ENCODE results near the gene SDC4.
A peak's percentile ranks its signal among the peaks of the same experiment; 100 is the strongest.

The SDC4 gene

DNA sequence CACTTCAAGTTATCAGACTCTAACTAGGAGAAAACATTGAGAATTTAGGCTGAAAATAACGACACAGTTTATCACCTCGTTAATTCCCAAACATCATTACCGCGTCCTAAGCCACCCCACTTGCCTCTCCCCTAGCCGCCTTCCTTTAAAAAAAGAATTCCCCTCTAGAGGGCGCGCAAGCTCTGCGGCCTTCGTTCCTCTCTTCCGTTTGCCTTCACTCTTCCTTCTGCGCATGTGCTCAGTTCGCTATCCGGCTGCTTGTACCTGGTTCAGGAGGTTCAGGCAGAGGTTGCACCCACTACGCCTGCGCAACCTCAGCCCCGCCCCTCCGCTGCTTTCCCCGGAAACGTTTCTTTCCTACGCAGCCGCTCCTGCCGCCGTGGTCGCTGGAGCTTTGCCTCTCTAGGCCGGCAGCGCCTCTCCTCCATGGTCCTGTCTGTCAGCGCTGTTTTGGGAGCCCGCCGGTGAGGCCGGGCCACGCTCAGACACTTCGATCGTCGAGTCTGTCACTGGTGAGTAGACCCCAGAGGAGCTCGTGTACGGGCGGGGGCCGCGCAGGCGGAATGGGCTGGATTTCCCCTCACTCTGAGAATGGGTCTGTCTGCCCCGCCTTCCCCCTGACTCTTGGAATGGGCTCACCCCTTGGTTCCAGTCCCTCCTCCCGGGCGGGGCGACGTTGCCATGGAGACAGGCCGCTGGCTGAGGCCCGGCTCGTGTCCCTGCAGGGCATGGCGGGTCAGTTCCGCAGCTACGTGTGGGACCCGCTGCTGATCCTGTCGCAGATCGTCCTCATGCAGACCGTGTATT lies 14.8 kb upstream of the SDC4 start, which contains the start of gene SYS1:
TSS of gene SYS1 (plus strand) at position 353 of the 807 bp plus-strand sequence. CDS start at position 729, 376 bp downstream.
- TF ChIP-seq CTCF (IDR thresholded peaks at IDR 0.05; ENCODE audit: low read depth, low read length, missing control alignments), result peak; percentile 92
- in situ Hi-C loops (cut with HindIII; ENCODE audit: low pct_ligation_motif_present, low sequenced_read_pairs), result no loop called here
- H3K27ac ChIP-seq, result peak within 1 kb of the TSS; percentile 96
- H3K4me3 ChIP-seq (ENCODE audit: low read depth, low read length), result peak within 1 kb of the TSS; percentile 91
- peak; percentile 97 for DNase-seq
- H3K27me3 ChIP-seq (replicated peaks), result no peaks in the 10 kb centered on the region
- H3K36me3 ChIP-seq (replicated peaks), result peaks cover 23% of the 10 kb centered on the region

- in situ Hi-C loops (cut with HindIII; ENCODE audit: low pct_ligation_motif_present, low sequenced_read_pairs), result no loop called here
- Histone ChIP-seq H3K27ac (no peak overlapping the region), H3K27me3 (replicated peaks) (no peaks in the 10 kb centered on the region)
Measured at GRCh38 chr20:45361793-45362192, 13.6 kb upstream of the SDC4 start.

GRCh38 chr20:45359406-45360148 lies 11.4 kb upstream of the SDC4 start:
- in situ Hi-C loops (cut with HindIII; ENCODE audit: low pct_ligation_motif_present, low sequenced_read_pairs), result no loop called here
- no peaks in the 10 kb centered on the region for H3K27me3 ChIP-seq (replicated peaks)
- no peak for TF ChIP-seq CTCF (IDR thresholded peaks at IDR 0.05; ENCODE audit: low read depth, low read length, missing control alignments)
- H3K36me3 ChIP-seq (replicated peaks), result no peaks in the 10 kb centered on the region
- H3K4me3 ChIP-seq (ENCODE audit: low read depth, low read length), result no peak overlapping the region
- DNase-seq, result peak; percentile 49
- peak overlapping the region; percentile 89 for H3K27ac ChIP-seq

More at GRCh38 chr20:45361793-45362192, 13.6 kb upstream of the SDC4 start:
- no peak for DNase-seq
- peaks cover 13% of the 10 kb centered on the region for H3K36me3 ChIP-seq (replicated peaks)
- no peak for TF ChIP-seq CTCF (IDR thresholded peaks at IDR 0.05; ENCODE audit: low read depth, low read length, missing control alignments)
- no peak overlapping the region for H3K4me3 ChIP-seq (ENCODE audit: low read depth, low read length)

GRCh38 chr20:45359069-45359405 lies 10.8 kb upstream of the SDC4 start:
- in situ Hi-C loops (cut with HindIII; ENCODE audit: low pct_ligation_motif_present, low sequenced_read_pairs), result no loop called here
- H3K36me3 ChIP-seq (replicated peaks), result no peaks in the 10 kb centered on the region
- no peak overlapping the region for H3K4me3 ChIP-seq (ENCODE audit: low read depth, low read length)
- DNase-seq, result no peak
- peak overlapping the region; percentile 89 for H3K27ac ChIP-seq
- no peak for TF ChIP-seq CTCF (IDR thresholded peaks at IDR 0.05; ENCODE audit: low read depth, low read length, missing control alignments)
- H3K27me3 ChIP-seq (replicated peaks), result no peaks in the 10 kb centered on the region

GRCh38 chr20:45358282-45359068 lies 10.3 kb upstream of the SDC4 start:
- peak; percentile 71 for DNase-seq
- Histone ChIP-seq H3K4me3 (ENCODE audit: low read depth, low read length) (no peak overlapping the region), H3K27me3 (replicated peaks) (no peaks in the 10 kb centered on the region), H3K27ac (peak overlapping the region; percentile 89), H3K36me3 (replicated peaks) (no peaks in the 10 kb centered on the region)
- in situ Hi-C loops (cut with HindIII; ENCODE audit: low pct_ligation_motif_present, low sequenced_read_pairs), result no loop called here
- no peak for TF ChIP-seq CTCF (IDR thresholded peaks at IDR 0.05; ENCODE audit: low read depth, low read length, missing control alignments)
